Activated CD4-positive, CD25-positive, alpha-beta regulatory T cell (primary cell): ENCODE data around the gene B3GALNT2.

Source experiments
- DNase-seq, 4 experiments: peaks; one replicate each; lab custom pipeline; 2025; lab: John Stamatoyannopoulos, UW

The B3GALNT2 gene

GRCh38 chr1:235450886-235451483, 53.3 kb downstream of the B3GALNT2 start:
- no peak for DNase-seq

DNA sequence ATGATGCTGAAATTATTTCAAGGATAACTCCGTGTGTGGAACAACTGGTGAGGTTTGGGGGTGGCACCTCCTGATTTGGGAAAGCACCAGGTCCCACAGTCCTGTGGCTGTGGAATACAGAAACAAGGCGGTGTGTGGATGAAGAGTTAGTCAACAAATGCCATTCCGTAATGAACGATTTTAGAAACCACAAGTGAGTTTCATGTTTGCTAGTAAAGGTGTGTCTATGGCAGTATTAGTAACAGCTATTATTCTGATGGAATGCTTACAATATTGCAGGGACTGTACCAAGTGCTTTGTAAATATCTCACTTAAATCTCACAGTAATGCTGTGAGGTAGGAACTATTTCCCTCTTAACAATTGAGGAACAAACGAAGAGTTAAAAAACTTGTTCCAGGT, 53.8 kb downstream of the B3GALNT2 start:
- no peak for DNase-seq

DNA sequence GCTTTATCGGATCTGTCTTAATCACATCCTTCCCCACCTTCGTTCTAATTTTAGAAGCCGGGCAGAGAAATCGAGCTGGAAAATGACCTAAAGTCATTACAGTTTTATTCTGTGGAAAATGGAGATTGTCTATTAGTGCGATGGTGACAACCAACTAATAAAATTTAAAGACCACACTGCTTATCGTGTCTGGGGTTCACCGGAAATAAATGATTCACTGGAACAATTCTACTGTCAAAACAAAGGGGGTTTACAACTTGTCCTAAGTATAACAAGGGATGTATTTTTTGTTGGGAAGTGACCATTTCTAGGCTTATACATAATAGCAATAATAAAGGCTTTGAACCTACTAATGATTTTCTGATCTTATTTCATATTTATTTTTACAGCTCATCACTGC, 55.6 kb downstream of the B3GALNT2 start:
- no peak for DNase-seq

DNA sequence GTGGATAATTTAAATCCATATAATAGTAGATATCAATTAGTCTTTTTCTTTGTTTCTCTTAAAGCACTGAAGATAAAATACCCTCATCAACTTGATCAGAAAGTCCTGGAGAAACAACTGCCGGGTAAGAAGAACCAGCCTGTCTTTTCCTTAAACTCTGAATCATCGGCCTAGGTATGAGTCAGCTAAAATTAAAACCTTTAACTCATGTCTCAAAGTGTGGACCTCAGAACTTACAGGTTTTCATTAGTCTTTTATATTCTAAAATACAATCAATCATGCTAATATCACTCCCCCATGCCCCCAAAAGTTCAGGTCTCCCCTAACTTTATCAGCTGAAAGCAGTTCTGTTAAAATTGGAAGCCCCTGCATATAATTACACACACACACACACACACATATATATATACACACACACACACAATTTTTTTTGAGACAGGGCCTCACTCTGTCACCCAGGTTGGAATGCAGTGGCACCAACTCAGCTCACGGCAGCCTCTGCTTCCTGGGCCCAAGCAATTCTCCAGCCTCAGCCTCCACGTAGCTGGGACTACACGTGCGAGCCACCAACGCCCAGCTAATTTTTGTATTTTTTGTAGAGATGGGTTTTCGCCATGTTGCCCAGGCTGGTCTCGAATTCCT, 61.3 kb downstream of the B3GALNT2 start:
- no peak for DNase-seq

DNA sequence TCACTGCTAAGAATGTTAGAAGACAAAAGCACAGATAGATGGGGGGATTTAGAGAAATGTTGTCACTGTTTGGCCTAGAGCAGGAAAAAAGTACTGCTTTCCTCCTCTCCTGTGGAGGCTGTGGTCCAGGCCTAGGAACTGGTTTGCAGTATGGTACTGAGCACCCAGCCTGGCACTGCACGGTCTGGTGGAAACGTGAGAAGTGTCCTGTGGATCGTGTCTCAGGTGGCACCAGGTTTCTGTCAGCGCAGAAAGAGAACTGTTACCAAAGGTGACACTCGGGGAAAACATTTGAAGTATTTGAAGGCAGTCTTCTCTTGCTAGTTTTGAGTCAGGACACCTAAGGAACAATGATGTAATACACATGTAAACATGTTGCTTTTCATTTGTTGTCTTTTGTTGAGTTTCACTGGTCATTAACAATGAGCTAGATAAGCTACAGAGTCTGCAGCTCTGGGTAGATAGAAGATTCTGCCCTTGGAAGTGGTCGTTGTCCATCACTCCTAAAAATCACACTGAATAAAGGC, 63.0 kb downstream of the B3GALNT2 start:
- no peak for DNase-seq

GRCh38 chr1:235434001-235434400, 70.3 kb downstream of the B3GALNT2 start:
- DNase-seq, result no peak

GRCh38 chr1:235430991-235431390, 73.3 kb downstream of the B3GALNT2 start:
- DNase-seq, result no peak

DNA sequence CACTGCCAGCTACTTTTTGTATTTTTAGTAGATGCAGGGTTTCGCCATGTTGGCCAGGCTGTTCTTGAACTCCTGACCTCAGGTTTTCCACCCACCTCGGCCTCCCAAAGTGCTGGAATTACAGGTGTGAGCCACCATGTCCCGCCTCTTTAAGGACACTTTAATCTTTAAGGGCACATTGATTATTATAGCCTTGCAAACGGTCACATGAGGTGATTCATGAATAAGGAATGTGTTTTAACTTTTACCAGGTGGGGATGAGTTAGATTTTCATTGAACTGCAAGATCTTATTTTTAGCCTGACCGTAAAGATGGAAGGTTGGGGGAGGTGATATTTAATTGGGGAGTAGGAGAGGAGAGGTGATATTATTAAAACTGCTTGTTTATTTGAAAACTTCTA, 75.1 kb downstream of the B3GALNT2 start:
- no peak for DNase-seq

DNA sequence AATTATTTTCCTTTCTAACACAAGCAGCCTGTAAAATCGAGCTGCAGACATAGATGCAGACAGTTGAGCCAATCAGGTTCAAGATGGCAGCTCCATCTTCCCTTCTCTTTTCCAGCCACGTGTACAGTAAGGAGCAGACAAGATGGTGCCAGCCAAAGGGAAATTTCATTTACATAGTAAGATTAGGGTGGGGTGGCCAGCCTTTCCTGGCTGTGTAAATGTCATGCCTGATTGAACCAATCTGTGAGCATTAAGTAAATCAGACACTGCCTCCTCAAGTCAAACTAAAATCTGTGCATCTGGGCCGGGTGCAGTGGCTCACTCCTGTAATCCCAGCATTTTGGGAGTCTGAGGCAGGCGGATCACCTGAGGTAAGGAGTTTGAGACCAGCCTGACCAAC, 76.8 kb downstream of the B3GALNT2 start:
- no peak for DNase-seq

- DNase-seq, result no peak
Measured at GRCh38 chr1:235426680-235427079, 77.6 kb downstream of the B3GALNT2 start.

DNA sequence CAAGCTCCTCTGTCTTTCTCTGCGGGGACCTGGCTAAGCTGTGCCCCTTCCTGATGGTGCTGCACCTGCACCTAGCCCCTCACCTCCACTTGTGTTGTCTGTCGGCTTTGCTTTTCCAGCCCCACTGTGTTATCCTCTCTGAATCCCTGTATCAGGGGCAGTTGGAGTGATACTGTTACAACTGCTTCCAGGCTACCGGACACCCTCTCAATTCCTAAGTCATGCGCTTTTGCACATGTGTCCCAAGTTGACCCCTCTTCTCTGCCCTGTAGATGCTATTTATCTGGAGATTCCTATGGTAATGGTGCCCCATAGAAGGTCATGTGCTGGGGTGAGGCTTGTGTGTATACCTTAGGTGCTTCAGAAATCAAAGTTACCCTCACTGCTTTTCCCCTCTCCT, 78.1 kb downstream of the B3GALNT2 start:
- DNase-seq, result no peak

DNA sequence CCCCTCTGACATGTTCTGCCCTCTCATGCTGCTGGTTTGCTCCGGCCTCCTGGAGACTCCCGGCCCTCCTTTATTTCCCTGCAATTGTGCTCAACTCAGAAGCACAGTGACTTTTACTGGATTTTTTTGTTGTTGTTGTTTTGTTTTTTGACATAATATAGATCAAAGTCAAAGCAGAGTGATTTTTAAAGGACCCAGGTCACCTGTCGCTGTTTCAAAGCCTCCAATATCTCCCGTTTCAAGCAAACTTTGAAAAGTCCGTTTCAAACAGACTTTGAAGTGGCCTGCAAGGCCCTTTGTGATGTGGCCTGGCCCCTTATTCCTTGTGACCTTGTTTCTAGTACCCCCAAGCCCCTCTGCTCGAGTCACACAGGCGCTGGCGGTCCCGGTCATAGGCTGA, 78.9 kb downstream of the B3GALNT2 start:
- no peak for DNase-seq

- DNase-seq, result no peak
Measured at GRCh38 chr1:235424092-235424491, 80.2 kb downstream of the B3GALNT2 start.

DNA sequence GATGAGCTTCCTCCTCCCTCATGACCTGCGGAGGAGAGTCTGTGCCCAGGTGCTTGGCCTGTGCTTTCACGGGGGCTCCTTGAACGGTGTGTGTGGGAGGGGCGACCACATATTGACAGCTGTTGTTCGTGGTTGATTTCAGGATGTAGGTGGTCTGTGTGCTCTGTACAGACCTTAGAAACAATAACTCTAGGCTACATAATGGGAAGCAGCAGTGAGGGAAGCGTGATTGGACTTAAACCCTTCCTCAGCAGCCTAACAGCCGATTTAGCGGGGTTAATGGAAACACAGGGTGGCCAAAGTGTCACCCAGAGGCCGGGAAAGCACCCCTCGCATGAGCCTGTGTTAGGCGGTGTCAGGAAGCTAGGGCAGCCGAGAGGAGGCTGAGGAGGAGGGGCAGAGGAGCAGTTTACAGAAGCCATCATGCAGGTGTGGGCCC, 81.0 kb downstream of the B3GALNT2 start:
- peak in 1 of 4 experiments; percentile 9 for DNase-seq

DNA sequence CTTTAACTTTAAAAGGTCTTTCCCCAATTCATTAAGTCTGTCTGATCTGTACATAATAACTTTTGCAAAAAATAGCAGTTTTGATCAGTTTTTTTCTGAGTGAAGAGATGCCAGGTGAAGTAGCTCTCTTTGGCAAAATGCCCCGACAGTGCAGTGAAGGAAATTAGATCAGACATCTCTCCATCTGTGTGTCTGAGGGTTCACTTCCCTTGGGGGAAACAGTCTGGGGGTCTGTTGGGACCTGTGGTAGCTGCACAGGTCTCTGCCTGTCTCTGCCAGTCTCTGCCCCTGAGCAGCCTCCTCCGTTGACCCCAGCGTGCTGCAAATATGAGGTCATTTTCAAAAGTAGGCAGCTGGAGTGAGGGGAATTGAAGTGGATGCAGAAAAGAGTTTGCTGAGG, 82.5 kb downstream of the B3GALNT2 start:
- no peak for DNase-seq

DNA sequence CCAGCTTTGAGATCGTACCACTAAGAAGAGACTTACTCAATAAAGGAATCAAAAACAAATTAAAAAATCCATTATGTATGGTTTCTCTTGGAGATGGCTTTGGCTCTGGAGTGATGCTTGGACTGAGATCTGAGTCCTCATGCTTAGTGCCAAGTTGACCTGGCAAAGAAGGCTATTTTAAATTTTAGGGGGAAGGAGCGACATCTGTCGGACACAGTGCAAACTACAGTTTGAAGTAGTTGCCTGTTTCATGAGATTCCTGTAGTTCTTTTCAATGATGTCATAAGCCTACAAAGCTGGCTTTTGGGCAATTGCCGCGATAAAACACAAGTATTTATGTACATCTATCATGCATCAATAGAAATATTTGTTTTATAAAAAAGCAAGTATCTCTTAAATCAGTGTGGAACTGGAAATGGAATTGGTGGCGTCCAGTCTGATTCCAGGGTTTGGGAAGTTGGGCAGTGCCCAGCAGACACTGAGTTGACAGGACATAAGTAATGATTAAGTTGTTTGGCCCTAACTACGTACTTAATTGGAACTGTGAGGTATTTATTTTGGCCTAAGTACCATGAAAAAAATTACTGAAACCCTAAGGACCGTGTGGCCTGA, 87.1 kb downstream of the B3GALNT2 start:
- DNase-seq, result peak in 3 of 4 experiments; percentile 6 to 38 (median 23)

DNA sequence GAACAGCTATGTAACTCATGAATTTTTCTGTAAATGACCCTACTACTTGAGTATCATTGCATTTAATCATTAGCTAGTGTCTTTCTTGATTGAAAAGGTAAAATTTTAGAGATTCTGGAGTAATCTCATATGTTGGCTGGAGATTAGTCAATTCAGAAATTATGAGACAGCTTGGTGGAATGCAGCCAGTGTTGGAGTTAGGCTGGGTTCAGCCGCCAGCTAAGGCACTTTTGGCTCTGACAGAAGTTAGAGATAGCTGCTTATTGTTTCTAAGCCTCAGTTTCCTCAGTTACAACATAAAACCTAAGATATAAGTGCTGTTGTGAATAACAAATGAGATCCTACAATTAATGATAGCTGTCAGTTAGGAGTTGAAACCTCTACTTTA, 87.6 kb downstream of the B3GALNT2 start:
- no peak for DNase-seq

- peak in 3 of 4 experiments; percentile 26 to 45 (median 26) for DNase-seq
Measured at GRCh38 chr1:235415008-235415904, 89.0 kb downstream of the B3GALNT2 start.

DNA sequence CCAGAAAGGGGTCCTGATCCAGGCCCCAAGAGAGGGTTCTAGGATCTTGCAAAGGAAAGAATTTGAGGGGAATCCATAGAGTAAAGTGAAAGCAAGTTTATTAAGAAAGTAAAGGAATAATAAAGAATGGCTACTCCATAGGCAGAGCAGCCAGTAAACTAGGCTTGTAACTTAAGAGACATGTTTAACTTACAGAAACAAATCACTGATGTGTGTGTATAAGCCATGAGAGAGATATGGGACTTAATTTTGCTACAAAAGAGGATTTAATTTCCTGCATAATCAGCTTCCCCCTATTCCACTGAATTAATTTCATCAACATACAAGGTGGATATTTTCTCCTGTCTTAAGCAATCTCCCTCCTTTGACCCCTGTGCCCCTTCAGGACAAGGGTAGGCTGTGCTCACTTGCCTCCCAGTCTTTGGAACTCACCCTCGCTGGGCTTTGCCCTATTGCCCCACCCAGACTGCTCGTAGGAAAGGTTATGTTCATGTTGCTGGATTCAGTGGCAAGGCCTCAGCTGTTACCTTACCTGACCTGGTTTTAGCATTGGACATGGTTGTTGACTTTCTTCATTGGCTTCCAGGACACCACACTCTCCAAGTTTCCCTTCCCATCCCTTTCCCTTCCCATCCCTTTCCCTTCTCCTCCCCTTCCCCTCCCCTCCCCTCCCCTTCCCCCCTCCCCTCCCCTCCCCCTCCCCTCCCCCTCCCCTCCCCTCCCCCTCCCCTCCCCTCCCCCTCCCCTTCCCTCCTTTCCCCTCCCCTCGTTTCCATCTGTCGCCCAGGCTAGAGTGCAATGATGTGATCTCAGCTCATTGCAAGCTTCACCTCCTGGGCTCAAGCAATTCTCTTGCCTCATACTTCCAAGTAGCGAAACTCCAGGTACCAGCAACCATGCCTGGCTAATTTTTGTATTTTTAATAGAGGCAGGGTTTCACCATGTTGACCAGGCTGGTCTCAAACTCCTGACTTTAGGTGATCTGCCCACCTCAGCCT, 92.5 kb downstream of the B3GALNT2 start:
- no peak for DNase-seq

DNA sequence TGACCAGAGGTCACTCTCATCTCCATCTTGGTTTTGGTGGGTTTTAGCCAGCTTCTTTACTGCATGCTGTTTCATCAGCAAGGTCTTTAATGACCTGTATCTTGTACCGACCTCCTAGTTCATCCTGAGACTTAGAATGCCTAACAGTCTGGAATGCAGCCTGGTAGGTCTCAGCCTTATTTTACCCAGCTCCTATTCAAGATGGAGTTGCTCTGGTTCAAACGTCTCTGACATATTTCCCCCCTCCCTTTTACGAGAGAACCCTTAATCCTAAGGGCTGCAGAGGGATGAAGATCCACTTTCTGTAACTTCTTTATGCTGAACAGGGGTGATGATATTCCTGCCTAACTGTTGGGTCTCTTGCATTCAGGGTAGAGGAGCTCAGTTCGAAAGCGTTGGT, 93.8 kb downstream of the B3GALNT2 start:
- DNase-seq, result no peak
